ENCODE measurements around the gene CCDC88C. TPM values are rescaled to one million over a fixed set of nuclear protein-coding genes. Genes with fewer than 3 reads are reported as not detected.

The CCDC88C gene
- total RNA-seq, 1 experiment from 2014 or later: 21.3 TPM

DNA sequence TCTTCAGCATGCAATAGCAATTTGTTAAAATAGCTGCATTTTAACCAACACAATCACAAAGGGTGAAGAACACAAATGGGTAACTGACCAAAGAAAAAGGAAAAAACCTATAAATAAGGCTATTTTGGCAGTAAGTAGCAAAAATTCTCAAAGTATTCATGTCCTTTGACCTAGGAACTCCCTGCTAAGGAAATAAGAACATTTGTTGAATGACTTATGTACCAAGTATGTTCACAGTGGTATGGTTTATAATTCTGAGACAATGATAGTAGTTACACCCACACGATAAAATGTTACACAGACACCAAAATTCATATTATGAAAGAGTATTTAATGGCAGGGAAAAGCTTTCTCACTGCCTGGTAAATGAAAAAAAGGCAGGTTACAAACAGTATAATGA, 16.9 kb downstream of the CCDC88C start:
- no peaks in the 10 kb centered on the region for H3K36me3 ChIP-seq (ENCODE audit: control insufficient read depth, insufficient read depth, low read length)
- no peaks in the 10 kb centered on the region for H3K9me3 ChIP-seq (ENCODE audit: control insufficient read depth, insufficient read depth, low read depth, low read length)
- peak overlapping the region; percentile 39; the same call in 1 of the 2 replicates for H3K27ac ChIP-seq (ENCODE audit: low read length)
- no peak overlapping the region for H3K4me3 ChIP-seq (ENCODE audit: low read depth in 2 of 2, low read length in 2 of 2)
- TF ChIP-seq, protein P1, sequence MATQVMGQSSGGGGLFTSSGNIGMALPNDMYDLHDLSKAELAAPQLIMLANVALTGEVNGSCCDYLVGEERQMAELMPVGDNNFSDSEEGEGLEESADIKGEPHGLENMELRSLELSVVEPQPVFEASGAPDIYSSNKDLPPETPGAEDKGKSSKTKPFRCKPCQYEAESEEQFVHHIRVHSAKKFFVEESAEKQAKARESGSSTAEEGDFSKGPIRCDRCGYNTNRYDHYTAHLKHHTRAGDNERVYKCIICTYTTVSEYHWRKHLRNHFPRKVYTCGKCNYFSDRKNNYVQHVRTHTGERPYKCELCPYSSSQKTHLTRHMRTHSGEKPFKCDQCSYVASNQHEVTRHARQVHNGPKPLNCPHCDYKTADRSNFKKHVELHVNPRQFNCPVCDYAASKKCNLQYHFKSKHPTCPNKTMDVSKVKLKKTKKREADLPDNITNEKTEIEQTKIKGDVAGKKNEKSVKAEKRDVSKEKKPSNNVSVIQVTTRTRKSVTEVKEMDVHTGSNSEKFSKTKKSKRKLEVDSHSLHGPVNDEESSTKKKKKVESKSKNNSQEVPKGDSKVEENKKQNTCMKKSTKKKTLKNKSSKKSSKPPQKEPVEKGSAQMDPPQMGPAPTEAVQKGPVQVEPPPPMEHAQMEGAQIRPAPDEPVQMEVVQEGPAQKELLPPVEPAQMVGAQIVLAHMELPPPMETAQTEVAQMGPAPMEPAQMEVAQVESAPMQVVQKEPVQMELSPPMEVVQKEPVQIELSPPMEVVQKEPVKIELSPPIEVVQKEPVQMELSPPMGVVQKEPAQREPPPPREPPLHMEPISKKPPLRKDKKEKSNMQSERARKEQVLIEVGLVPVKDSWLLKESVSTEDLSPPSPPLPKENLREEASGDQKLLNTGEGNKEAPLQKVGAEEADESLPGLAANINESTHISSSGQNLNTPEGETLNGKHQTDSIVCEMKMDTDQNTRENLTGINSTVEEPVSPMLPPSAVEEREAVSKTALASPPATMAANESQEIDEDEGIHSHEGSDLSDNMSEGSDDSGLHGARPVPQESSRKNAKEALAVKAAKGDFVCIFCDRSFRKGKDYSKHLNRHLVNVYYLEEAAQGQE (IDR thresholded peaks at IDR 0.05; ENCODE audit: insufficient read depth in 1 of 2, low read depth in 2 of 2, low read length in 1 of 2): no peak
- no peak for TF ChIP-seq TCF7L2 (IDR thresholded peaks at IDR 0.05; ENCODE audit: low read depth, low read length)
- TF ChIP-seq, protein P2, sequence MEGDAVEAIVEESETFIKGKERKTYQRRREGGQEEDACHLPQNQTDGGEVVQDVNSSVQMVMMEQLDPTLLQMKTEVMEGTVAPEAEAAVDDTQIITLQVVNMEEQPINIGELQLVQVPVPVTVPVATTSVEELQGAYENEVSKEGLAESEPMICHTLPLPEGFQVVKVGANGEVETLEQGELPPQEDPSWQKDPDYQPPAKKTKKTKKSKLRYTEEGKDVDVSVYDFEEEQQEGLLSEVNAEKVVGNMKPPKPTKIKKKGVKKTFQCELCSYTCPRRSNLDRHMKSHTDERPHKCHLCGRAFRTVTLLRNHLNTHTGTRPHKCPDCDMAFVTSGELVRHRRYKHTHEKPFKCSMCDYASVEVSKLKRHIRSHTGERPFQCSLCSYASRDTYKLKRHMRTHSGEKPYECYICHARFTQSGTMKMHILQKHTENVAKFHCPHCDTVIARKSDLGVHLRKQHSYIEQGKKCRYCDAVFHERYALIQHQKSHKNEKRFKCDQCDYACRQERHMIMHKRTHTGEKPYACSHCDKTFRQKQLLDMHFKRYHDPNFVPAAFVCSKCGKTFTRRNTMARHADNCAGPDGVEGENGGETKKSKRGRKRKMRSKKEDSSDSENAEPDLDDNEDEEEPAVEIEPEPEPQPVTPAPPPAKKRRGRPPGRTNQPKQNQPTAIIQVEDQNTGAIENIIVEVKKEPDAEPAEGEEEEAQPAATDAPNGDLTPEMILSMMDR (IDR thresholded peaks at IDR 0.05): no peak
- no peak for TF ChIP-seq POLR2AphosphoS5 (IDR thresholded peaks at IDR 0.05; ENCODE audit: low read depth, low read length)
- TF ChIP-seq SIN3A (IDR thresholded peaks at IDR 0.05; ENCODE audit: borderline replicate concordance, insufficient read depth, low read depth, low read length): no peak
- no peak for ATAC-seq
- DNase-seq (ENCODE audit: low read depth, low spot score): no peak
- H3K27me3 ChIP-seq (ENCODE audit: control insufficient read depth, insufficient read depth, low read length): no peaks in the 10 kb centered on the region
- H3K4me1 ChIP-seq (ENCODE audit: control insufficient read depth, insufficient read depth, low read length): peaks cover 21% of the 10 kb centered on the region
- no TSS peak for BruUV-seq (replicated peaks)
- POLR2A ChIA-PET: no interaction called here
- CTCF ChIA-PET: no interaction called here
- intact Hi-C loops (cut with micrococcal nuclease; ENCODE audit: unreplicated experiment): no loop called here
- in situ Hi-C loops (cut with HindIII; ENCODE audit: low pct_unique_long_range_greater_than_20kb, low sequenced_read_pairs): no loop called here

DNA sequence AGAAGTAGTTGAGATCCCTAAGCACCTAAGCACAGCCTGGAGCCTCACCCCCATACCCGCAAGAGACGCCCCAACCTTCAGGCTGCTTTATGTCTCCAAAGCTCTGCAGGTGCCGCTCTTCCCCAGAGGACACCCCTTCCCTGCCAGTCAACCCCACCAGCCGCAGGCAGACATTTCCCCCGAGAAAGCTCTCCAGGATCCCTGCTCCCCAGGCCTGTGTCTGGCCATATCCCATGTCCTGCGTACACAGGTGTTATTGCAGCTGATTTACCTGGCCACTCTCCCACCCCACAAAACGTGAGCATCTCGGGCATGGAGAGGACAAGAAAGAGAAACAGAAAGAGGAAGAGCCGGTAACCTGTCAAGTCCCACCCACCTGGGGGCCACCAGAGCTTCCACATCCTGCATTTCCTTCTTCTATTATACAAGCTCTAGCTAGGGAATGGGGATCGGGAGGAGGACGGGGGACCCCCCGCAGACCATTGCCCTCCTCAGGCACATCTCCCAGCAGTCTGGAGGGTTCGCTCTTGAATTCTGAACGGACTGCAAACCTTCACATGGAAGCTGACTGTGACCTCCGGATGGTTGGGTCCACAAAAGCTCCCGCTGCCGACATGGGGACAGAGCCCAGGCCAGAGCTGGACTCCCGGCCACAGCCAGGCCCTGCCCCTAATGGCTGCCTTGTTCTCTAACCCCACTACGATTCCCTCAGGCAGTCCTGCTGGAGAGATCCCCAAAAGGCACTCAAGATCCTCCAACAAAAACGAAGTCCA, 17.6 kb downstream of the CCDC88C start:
- TF ChIP-seq, protein P1 (IDR thresholded peaks at IDR 0.05; ENCODE audit: insufficient read depth in 1 of 2, low read depth in 2 of 2, low read length in 1 of 2): no peak
- TF ChIP-seq, protein P2 (IDR thresholded peaks at IDR 0.05): no peak
- no peak for TF ChIP-seq POLR2AphosphoS5 (IDR thresholded peaks at IDR 0.05; ENCODE audit: low read depth, low read length)
- CTCF ChIA-PET: no interaction called here
- H3K4me1 ChIP-seq (ENCODE audit: control insufficient read depth, insufficient read depth, low read length): peaks cover 21% of the 10 kb centered on the region
- H3K36me3 ChIP-seq (ENCODE audit: control insufficient read depth, insufficient read depth, low read length): no peaks in the 10 kb centered on the region
- intact Hi-C loops (cut with micrococcal nuclease; ENCODE audit: unreplicated experiment) (no loop called here), in situ Hi-C loops (cut with HindIII; ENCODE audit: low pct_unique_long_range_greater_than_20kb, low sequenced_read_pairs) (no loop called here)
- H3K9me3 ChIP-seq (ENCODE audit: control insufficient read depth, insufficient read depth, low read depth, low read length): no peaks in the 10 kb centered on the region
- BruUV-seq (replicated peaks): no TSS peak
- POLR2A ChIA-PET: interaction anchor here (0.6 kb wide), 1 partner anchor 56 kb away, joined by 3 read pairs; no protein-coding TSS in a partner anchor
- H3K27ac ChIP-seq (ENCODE audit: low read length): peak overlapping the region; percentile 39; the same call in 1 of the 2 replicates
- H3K27me3 ChIP-seq (ENCODE audit: control insufficient read depth, insufficient read depth, low read length): no peaks in the 10 kb centered on the region
- no peak overlapping the region for H3K4me3 ChIP-seq (ENCODE audit: low read depth in 2 of 2, low read length in 2 of 2)
- ATAC-seq (no peak), DNase-seq (ENCODE audit: low read depth, low spot score) (no peak)
